Measurements from ENCODE around the gene MYLK2. TPM values are rescaled to one million over a fixed set of nuclear protein-coding genes. Genes with fewer than 3 reads are reported as not detected.

The MYLK2 gene
- total RNA-seq, 2 donors from 2014 or later: 0.12 TPM; not detected in 1

DNA sequence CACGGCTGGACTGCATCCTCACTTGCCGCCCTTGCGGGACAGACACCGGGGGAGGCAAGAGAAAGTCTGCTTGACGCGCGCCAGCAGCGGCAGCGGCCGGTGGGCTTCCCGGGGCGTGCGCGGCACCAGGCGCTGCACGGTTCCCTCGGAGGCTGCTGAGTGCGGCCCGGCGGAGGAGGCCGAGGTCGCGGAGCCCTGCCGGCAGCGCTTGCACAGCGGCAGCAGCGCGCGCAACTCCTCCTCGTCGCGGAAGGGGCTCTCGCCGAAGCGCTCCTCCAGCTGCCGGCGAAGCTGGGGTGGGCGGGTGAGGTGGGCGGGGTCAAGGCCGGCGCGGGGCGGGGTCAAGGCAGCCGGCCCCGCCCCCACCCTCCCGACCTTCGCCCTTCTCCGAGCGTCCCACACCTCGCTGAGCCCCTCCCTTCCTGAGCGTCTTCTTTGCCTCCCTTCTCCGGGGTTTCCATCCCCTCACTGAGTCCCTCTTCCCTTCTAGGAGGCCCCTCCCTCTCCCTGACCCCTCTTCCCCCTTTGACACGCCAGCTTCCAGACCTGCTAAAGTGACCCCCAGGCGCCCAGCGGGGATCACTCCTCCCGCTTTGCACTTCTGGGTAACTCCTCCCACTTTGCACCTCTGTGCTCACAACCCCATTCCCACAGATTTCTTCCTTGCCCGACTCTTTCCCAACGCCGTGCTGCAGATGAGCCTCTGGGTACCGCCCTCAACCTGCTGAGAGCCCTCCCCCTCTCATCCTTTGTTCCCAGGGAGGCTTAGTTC, 42.4 kb downstream of the MYLK2 start:
- Histone ChIP-seq H3K36me3 (no peaks in the 10 kb centered on the region), H3K9me3 (no peaks in the 10 kb centered on the region), H3K4me3 (peak overlapping the region; percentile 44 to 58), H3K4me1 (peaks cover 0 to 21% of the 10 kb centered on the region in 2 donors), H3K27me3 (no peaks in the 10 kb centered on the region), H3K27ac (no peak overlapping the region)
- DNase-seq (ENCODE audit: low spot score): no peak
- TF ChIP-seq CTCF (IDR thresholded peaks at IDR 0.05): no peak

DNA sequence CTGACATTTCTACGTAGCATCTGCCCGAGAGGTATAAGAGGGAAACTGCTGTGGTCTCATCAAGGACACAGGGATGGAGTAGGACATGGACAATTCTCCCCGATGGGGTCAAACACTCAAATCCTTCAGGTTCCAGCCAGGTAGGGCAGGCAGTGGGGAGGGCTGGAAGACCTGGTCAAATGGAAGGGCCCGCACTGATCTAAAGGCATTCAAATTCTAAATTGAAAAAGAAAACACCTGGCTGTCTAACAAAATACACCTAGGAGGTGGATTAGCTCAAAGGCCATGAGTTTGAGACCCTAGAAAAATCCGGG, 43.0 kb downstream of the MYLK2 start:
- no peak for DNase-seq (ENCODE audit: low spot score)
- peaks cover 0 to 21% of the 10 kb centered on the region in 2 donors for H3K4me1 ChIP-seq
- H3K36me3 ChIP-seq: no peaks in the 10 kb centered on the region
- H3K27ac ChIP-seq: no peak overlapping the region
- H3K27me3 ChIP-seq: no peaks in the 10 kb centered on the region
- no peak for TF ChIP-seq CTCF (IDR thresholded peaks at IDR 0.05)
- H3K4me3 ChIP-seq: no peak overlapping the region
- no peaks in the 10 kb centered on the region for H3K9me3 ChIP-seq

- peaks cover 0 to 21% of the 10 kb centered on the region in 2 donors for H3K4me1 ChIP-seq
- no peak for DNase-seq (ENCODE audit: low spot score)
- H3K27me3 ChIP-seq: no peaks in the 10 kb centered on the region
- TF ChIP-seq CTCF (IDR thresholded peaks at IDR 0.05): no peak
- H3K9me3 ChIP-seq: no peaks in the 10 kb centered on the region
- H3K4me3 ChIP-seq: no peak overlapping the region
- no peak overlapping the region for H3K27ac ChIP-seq
- no peaks in the 10 kb centered on the region for H3K36me3 ChIP-seq
These were observed 43.4 kb downstream of the MYLK2 start for GRCh38 chr20:31862506-31862905.

- H3K9me3 ChIP-seq: no peaks in the 10 kb centered on the region
- H3K27me3 ChIP-seq: no peaks in the 10 kb centered on the region
- DNase-seq (ENCODE audit: low spot score): no peak
- no peak for TF ChIP-seq CTCF (IDR thresholded peaks at IDR 0.05)
- no peak overlapping the region for H3K4me3 ChIP-seq
- H3K4me1 ChIP-seq: peaks cover 0 to 21% of the 10 kb centered on the region in 2 donors
- H3K36me3 ChIP-seq: no peaks in the 10 kb centered on the region
- H3K27ac ChIP-seq: no peak overlapping the region
These were observed 44.3 kb downstream of the MYLK2 start for GRCh38 chr20:31863296-31864085.

DNA sequence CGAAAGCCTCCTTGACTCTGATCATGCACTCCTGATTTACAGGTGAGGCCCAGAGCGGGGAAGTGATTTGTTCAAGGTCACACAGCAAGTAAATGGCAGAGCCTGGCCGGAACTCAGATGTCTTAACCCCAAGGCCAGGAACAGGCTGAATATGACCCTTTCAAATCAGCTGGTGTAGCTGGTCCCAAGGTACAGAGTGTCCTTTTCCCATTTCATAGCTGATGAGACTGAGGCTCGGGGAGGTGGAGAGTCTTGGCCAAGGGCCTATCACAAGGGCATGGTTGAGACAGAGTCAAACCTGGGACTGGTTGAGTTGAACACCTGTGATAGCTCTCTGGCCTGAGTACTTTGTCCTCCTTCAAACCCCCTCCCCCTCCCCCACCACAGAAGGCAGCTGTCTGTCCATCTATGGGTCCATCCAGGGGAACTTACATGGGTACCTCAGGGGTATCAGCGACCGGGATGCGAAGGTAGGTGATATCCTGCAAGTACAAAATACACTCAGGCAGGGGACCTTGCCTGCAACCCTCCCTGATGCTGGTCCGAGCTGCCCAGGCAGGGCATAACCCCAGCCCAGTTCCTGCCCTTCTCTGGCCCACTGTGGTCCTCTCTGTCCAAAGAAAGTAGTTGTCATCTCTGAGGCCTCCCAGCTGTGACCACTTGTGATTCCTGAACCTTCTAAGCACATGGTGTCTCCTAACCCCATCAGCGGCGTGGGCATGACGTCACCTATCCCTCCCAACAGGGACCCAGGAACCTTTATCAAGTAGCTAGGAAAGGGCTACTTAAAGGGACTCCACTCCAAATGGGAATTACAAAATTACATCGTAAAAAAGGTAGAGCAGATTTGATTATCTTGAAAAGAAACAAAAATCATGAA, 45.6 kb downstream of the MYLK2 start:
- Histone ChIP-seq H3K27ac (no peak overlapping the region), H3K27me3 (no peaks in the 10 kb centered on the region), H3K36me3 (no peaks in the 10 kb centered on the region), H3K9me3 (no peaks in the 10 kb centered on the region), H3K4me1 (peaks cover 0 to 28% of the 10 kb centered on the region in 2 donors), H3K4me3 (no peak overlapping the region)
- DNase-seq (ENCODE audit: low spot score): no peak
- no peak for TF ChIP-seq CTCF (IDR thresholded peaks at IDR 0.05)
